CD8-positive, alpha-beta memory T cell (primary cell): ENCODE results near the gene AGAP1. TPM values are rescaled to one million over a fixed set of nuclear protein-coding genes. Genes with fewer than 3 reads are reported as not detected.

Source experiments
- CTCF ChIA-PET: fragments of 350-600 bp; sonication (Branson Sonifier 250); formaldehyde crosslinking; loops from one replicate; lab custom pipeline; 2021; ENCODE audit warnings: antibody characterized with exemption; lab: Charles Lee
- POLR2A ChIA-PET: fragments of 350-600 bp; sonication (Branson Sonifier 250); formaldehyde crosslinking; loops from one replicate; lab custom pipeline; 2021; ENCODE audit warnings: antibody characterized with exemption; lab: Charles Lee
- DNase-seq, 5 donors: peaks; one replicate each; pipeline versions ENCODE4 v3.0.0 to v3.0.0-alpha.2; 2020 to 2022; ENCODE audit warnings: mixed read lengths in 1 of 5
- H3K27ac ChIP-seq: one replicate; pipeline ENCODE4 v1.7.0; 2013; ENCODE audit warnings: low read depth, mild to moderate bottlenecking, low read length, moderate library complexity
- H3K27me3 ChIP-seq: 2 replicates; pipeline ENCODE4 v1.7.0; 2013; ENCODE audit warnings: low read length, mild to moderate bottlenecking; ENCODE audit not compliant: insufficient read depth, poor library complexity, severe bottlenecking
- H3K36me3 ChIP-seq: 2 replicates; pipeline ENCODE4 v1.7.0; 2013; ENCODE audit warnings: mild to moderate bottlenecking, low read length, moderate library complexity; ENCODE audit not compliant: insufficient read depth
- H3K4me1 ChIP-seq: 2 replicates; pipeline ENCODE4 v1.7.0; 2013; ENCODE audit warnings: mild to moderate bottlenecking, low read length, moderate library complexity; ENCODE audit not compliant: insufficient read depth
- H3K4me3 ChIP-seq: 2 replicates; pipeline ENCODE4 v1.7.0; 2013; ENCODE audit warnings: mild to moderate bottlenecking, low read length
- H3K9me3 ChIP-seq: 2 replicates; pipeline ENCODE4 v1.7.0; 2013; ENCODE audit warnings: mild to moderate bottlenecking, low read length
- H3K27ac Mint-ChIP-seq, 8 donors: one replicate each; pipeline ENCODE4 v1.8.0; 2020 to 2021; ENCODE audit warnings: mixed read lengths in 8 of 8, mild to moderate bottlenecking in 6 of 8, inconsistent platforms in 3 of 8, moderate library complexity in 3 of 8
- H3K27me3 Mint-ChIP-seq, 2 donors: one replicate each; pipeline ENCODE4 v1.8.0; 2020 to 2021; ENCODE audit warnings: mixed read lengths in 2 of 2, mild to moderate bottlenecking in 1 of 2, moderate library complexity in 1 of 2
- H3K36me3 Mint-ChIP-seq, 3 donors: one replicate each; pipeline ENCODE4 v1.8.0; 2020 to 2021; ENCODE audit warnings: mixed read lengths in 3 of 3, inconsistent platforms in 1 of 3, mild to moderate bottlenecking in 1 of 3
- H3K4me1 Mint-ChIP-seq, 3 donors: one replicate each; pipeline ENCODE4 v1.8.0; 2020 to 2021; ENCODE audit warnings: mixed read lengths in 3 of 3, inconsistent platforms in 1 of 3, mild to moderate bottlenecking in 1 of 3
- H3K4me3 Mint-ChIP-seq, 7 donors: one replicate each; pipeline ENCODE4 v1.8.0; 2020 to 2021; ENCODE audit warnings: mixed read lengths in 7 of 7, mild to moderate bottlenecking in 6 of 7, moderate library complexity in 4 of 7, inconsistent platforms in 2 of 7
- H3K9me3 Mint-ChIP-seq, 5 donors: one replicate each; pipeline ENCODE4 v1.8.0; 2020 to 2022; ENCODE audit warnings: mixed read lengths in 5 of 5, mild to moderate bottlenecking in 3 of 5, moderate library complexity in 2 of 5, inconsistent platforms in 1 of 5
- polyA plus RNA-seq: library from polyadenylated mRNA; unstranded; fragments of 300-500 nt; fragmentation: Illumina TruSeq; gene quantifications from one replicate; pipeline ENCODE4 v1.2.3, GENCODE V29; 2021
- total RNA-seq, 2 experiments: library from RNA; stranded (reverse); gene quantifications; one replicate each; pipeline ENCODE4 v1.2.3, GENCODE V29; 2021

The AGAP1 gene
- total and polyA plus RNA-seq, 3 experiments from 2014 or later, result 1.2 to 3.3 (median 2.7) TPM

DNA sequence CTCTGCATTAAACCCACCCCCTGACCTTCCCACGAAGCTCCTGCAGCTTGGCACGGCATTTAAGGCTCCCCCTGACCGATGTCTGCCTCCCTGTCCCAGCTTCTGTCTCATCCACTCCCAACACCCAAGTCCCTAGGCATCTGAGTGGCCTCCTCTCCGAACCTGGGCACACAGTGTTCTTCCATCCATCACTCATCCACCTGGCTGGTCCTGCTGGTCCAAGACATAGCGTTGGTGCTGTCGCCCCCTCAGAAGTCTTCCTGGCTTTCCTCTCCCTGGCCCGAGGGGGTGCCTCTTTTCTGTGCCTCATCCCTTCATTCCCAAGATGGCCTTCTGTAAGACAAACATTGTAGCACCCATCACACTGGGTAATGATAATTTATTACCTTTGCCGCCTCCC, 350.7 kb downstream of the AGAP1 start:
- ChIA-PET CTCF (no interaction called here), POLR2A (no interaction called here)
- no peaks in the 10 kb centered on the region for H3K36me3 ChIP-seq
- no peak overlapping the region for H3K27ac Mint-ChIP-seq
- no peak overlapping the region for H3K4me3 Mint-ChIP-seq
- no peaks in the 10 kb centered on the region for H3K9me3 ChIP-seq
- DNase-seq, result no peak
- no peaks in the 10 kb centered on the region for H3K9me3 Mint-ChIP-seq
- H3K36me3 Mint-ChIP-seq, result no peaks in the 10 kb centered on the region
- H3K4me3 ChIP-seq, result no peak overlapping the region
- H3K4me1 ChIP-seq, result no peaks in the 10 kb centered on the region
- no peaks in the 10 kb centered on the region for H3K27me3 ChIP-seq
- H3K27ac ChIP-seq, result no peak overlapping the region
- H3K27me3 Mint-ChIP-seq, result peaks cover 3 to 4% of the 10 kb centered on the region in 2 donors
- H3K4me1 Mint-ChIP-seq, result no peaks in the 10 kb centered on the region

DNA sequence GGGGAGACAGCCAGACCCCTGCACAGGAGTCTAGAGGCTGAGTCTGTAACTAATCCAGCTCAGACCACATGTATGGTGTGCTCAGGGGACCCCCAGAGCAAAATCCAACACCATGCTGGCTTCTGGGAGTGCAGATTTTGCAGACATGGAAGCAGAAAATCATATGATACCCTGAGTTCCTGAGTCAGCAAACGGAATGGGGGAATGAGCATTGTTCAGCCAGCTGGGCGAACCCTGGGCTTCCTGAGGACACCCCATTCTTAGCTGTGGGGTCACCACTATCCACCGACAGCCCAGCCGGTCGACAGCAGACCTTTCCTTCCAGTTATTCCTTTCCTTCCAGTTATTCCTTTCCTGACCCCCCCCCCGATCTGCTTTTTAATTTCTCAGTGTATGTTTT, 351.4 kb downstream of the AGAP1 start:
- no peak for DNase-seq
- H3K27ac ChIP-seq, result no peak overlapping the region
- H3K4me1 ChIP-seq, result no peaks in the 10 kb centered on the region
- no peak overlapping the region for H3K4me3 ChIP-seq
- no peaks in the 10 kb centered on the region for H3K9me3 ChIP-seq
- Mint-ChIP-seq H3K4me1 (no peaks in the 10 kb centered on the region), H3K27me3 (peaks cover 3 to 4% of the 10 kb centered on the region in 2 donors), H3K36me3 (no peaks in the 10 kb centered on the region), H3K27ac (no peak overlapping the region), H3K9me3 (no peaks in the 10 kb centered on the region), H3K4me3 (no peak overlapping the region)
- no peaks in the 10 kb centered on the region for H3K27me3 ChIP-seq
- ChIA-PET POLR2A (no interaction called here), CTCF (no interaction called here)
- no peaks in the 10 kb centered on the region for H3K36me3 ChIP-seq

DNA sequence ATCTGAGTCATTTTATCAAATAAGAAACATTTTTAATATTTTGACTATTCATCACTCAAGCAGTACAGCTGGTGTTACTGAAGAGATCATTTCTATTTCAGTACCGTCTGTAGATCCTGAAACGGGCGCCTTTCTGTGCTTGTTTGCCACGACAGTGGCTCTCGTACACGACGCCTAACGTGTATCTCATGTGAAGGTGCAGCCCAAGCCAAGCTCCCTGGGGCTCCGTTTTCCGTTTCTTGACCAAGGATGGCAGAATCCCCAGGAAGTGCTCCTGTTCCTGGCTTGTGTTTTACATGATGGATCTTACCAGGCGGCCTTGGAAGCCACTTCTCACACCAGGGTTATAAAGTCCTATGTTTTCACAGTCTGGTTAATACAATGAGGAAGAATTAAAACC, 353.7 kb downstream of the AGAP1 start:
- ChIA-PET POLR2A (no interaction called here), CTCF (no interaction called here)
- H3K36me3 ChIP-seq, result no peaks in the 10 kb centered on the region
- Mint-ChIP-seq H3K27me3 (peaks cover 3 to 4% of the 10 kb centered on the region in 2 donors), H3K27ac (no peak overlapping the region), H3K36me3 (no peaks in the 10 kb centered on the region), H3K9me3 (no peaks in the 10 kb centered on the region), H3K4me1 (no peaks in the 10 kb centered on the region), H3K4me3 (no peak overlapping the region)
- H3K27ac ChIP-seq, result no peak overlapping the region
- no peak overlapping the region for H3K4me3 ChIP-seq
- H3K27me3 ChIP-seq, result no peaks in the 10 kb centered on the region
- no peaks in the 10 kb centered on the region for H3K9me3 ChIP-seq
- no peak for DNase-seq
- no peaks in the 10 kb centered on the region for H3K4me1 ChIP-seq

DNA sequence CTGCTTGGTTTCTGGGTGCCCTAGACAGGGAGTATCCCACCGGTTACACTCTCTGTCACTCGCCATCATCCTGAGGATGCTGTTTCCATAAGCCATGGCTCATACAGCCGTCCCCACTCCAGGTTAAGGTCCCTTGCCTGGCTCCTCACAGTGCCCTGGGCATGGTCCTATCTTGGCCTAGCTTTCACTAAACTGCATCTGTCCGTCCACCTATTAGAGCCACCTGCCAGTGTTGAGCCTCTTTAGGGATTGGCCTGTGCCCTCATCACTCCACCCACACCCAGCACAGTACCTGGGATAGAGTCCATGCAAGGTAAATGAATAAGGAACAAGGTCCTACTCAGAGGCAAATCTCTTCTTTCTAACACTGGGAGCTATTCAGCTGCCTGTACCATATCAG, 354.2 kb downstream of the AGAP1 start:
- H3K27me3 ChIP-seq, result no peaks in the 10 kb centered on the region
- no peak for DNase-seq
- no peaks in the 10 kb centered on the region for H3K36me3 ChIP-seq
- Mint-ChIP-seq H3K4me1 (no peaks in the 10 kb centered on the region), H3K27ac (no peak overlapping the region), H3K4me3 (no peak overlapping the region), H3K27me3 (peaks cover 4 to 5% of the 10 kb centered on the region in 2 donors), H3K9me3 (no peaks in the 10 kb centered on the region), H3K36me3 (no peaks in the 10 kb centered on the region)
- CTCF ChIA-PET, result no interaction called here
- H3K4me3 ChIP-seq, result no peak overlapping the region
- H3K9me3 ChIP-seq, result no peaks in the 10 kb centered on the region
- H3K4me1 ChIP-seq, result no peaks in the 10 kb centered on the region
- no peak overlapping the region for H3K27ac ChIP-seq
- POLR2A ChIA-PET, result no interaction called here

DNA sequence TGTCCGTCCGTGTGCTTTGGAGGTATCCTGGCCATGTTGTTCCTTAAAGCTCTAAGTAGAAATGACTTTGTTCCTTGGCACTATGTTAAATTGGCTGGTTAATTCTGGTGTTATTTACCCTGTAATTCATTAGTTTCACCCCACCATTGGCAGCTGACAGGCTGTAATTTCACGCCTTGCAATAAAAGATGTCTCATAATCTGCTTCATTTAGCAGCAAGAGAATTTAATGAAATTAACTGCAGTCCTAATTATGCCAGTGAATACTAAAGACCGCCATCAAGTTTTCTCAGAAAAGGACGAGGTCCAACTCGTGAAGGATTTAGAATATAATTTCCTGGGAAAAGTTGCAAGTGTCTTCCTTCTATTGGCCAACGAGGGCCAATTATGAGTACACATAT, 355.1 kb downstream of the AGAP1 start:
- H3K9me3 Mint-ChIP-seq, result no peaks in the 10 kb centered on the region
- H3K4me3 Mint-ChIP-seq, result no peak overlapping the region
- CTCF ChIA-PET, result interaction anchor here (1.3 kb wide), 1 partner anchor 14 kb away, joined by 3 read pairs; no protein-coding TSS in a partner anchor
- no peaks in the 10 kb centered on the region for H3K36me3 Mint-ChIP-seq
- H3K4me1 Mint-ChIP-seq, result no peaks in the 10 kb centered on the region
- DNase-seq, result no peak
- H3K27me3 ChIP-seq, result no peaks in the 10 kb centered on the region
- H3K4me3 ChIP-seq, result no peak overlapping the region
- POLR2A ChIA-PET, result no interaction called here
- H3K9me3 ChIP-seq, result no peaks in the 10 kb centered on the region
- H3K27ac Mint-ChIP-seq, result no peak overlapping the region
- no peaks in the 10 kb centered on the region for H3K36me3 ChIP-seq
- H3K27me3 Mint-ChIP-seq, result peaks cover 4 to 5% of the 10 kb centered on the region in 2 donors
- no peaks in the 10 kb centered on the region for H3K4me1 ChIP-seq
- no peak overlapping the region for H3K27ac ChIP-seq

DNA sequence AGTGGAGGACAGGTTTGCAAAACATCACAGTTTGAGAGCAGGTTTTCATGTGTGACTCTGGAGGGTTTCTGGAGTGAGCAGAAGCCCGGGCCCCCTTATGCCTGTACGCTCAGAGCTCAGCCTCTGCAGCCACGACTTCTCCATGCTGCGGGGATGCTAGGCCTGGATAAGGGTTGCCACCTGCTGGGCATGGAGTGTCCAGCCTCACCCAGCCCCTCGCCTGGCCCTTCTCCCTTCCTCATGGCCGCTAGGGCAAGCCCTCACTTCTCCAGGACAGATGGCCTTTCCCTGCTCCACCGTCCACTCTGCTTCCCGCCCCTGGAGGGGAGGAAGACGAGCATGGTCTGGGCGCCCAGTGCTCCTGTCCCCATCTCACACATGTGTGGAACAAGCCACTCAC, 355.6 kb downstream of the AGAP1 start:
- H3K27ac Mint-ChIP-seq, result peak overlapping the region in 1 of 8 donors; percentile 8
- H3K27me3 ChIP-seq, result no peaks in the 10 kb centered on the region
- no peaks in the 10 kb centered on the region for H3K4me1 ChIP-seq
- no peak overlapping the region for H3K27ac ChIP-seq
- no peaks in the 10 kb centered on the region for H3K9me3 ChIP-seq
- ChIA-PET POLR2A (no interaction called here), CTCF (interaction anchor here (1.3 kb wide), 1 partner anchor 14 kb away, joined by 3 read pairs; no protein-coding TSS in a partner anchor)
- no peak overlapping the region for H3K4me3 Mint-ChIP-seq
- no peaks in the 10 kb centered on the region for H3K9me3 Mint-ChIP-seq
- peaks cover 4% of the 10 kb centered on the region in 2 donors for H3K27me3 Mint-ChIP-seq
- no peaks in the 10 kb centered on the region for H3K4me1 Mint-ChIP-seq
- no peak for DNase-seq
- H3K4me3 ChIP-seq, result no peak overlapping the region
- no peaks in the 10 kb centered on the region for H3K36me3 Mint-ChIP-seq
- H3K36me3 ChIP-seq, result no peaks in the 10 kb centered on the region

DNA sequence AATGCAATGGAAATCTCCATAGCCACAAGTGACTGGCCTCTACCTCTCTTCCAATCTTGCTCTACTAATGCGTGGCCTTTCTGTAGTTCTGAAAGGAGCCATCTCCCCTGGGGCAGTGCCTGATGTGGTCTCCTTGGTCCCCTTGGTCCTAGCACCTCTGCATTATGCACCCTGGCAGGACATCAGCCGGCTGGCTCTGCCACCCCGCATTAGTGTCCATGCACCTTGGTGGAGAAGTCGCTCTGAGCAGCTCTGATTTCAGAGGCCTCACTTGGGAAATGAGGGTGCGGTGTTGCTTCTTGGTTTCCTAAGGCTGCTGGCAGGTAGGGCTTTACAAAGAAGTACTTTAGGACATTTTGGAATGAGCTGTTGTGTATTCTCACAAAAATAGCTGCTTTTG, 356.4 kb downstream of the AGAP1 start:
- no peak overlapping the region for H3K27ac Mint-ChIP-seq
- H3K27me3 ChIP-seq, result no peaks in the 10 kb centered on the region
- ChIA-PET CTCF (no interaction called here), POLR2A (no interaction called here)
- H3K9me3 Mint-ChIP-seq, result no peaks in the 10 kb centered on the region
- DNase-seq, result no peak
- H3K4me3 Mint-ChIP-seq, result no peak overlapping the region
- peaks cover 2 to 4% of the 10 kb centered on the region in 2 donors for H3K27me3 Mint-ChIP-seq
- no peaks in the 10 kb centered on the region for H3K36me3 Mint-ChIP-seq
- H3K36me3 ChIP-seq, result no peaks in the 10 kb centered on the region
- H3K9me3 ChIP-seq, result no peaks in the 10 kb centered on the region
- H3K4me1 ChIP-seq, result no peaks in the 10 kb centered on the region
- no peak overlapping the region for H3K4me3 ChIP-seq
- no peak overlapping the region for H3K27ac ChIP-seq
- H3K4me1 Mint-ChIP-seq, result no peaks in the 10 kb centered on the region

DNA sequence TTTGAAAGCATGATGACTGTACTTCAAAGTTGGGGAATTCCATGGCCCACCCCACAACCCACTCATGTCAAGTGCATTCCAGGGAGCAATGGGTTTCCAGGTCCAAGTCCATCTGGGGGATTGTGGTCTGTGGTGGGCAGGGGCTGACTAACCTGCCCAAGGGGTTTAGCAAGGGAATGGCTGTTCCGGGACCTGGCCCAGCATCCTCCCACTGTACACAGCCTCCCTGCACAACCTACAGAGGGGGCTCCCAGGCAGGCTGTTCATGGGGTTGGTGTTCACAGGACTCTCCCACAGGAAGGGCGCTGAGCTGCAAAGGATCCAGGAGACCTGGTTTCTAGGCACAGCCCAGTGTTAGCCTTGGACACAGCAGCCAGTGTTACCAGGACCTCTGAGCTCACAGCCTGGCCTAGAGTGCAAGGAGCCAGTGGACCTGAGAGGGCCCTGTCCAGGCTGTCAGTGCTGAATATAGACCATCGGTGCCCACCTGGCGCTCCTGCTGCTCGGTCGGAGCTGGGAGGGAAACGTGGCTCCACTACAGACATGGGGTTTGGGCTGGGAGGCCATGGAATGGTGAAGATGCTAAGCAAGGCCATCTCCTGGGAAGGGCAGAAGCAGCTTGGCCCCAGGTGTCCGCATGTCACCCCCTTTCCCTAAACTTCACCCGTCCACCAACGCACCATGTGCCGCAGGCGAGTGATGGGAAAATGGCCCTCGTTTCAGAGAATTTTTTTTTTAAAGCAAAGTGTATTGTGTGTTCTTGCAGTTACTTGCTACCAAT, 357.1 kb downstream of the AGAP1 start:
- Histone ChIP-seq H3K9me3 (no peaks in the 10 kb centered on the region), H3K4me1 (no peaks in the 10 kb centered on the region), H3K36me3 (no peaks in the 10 kb centered on the region), H3K4me3 (no peak overlapping the region), H3K27me3 (no peaks in the 10 kb centered on the region), H3K27ac (no peak overlapping the region)
- ChIA-PET POLR2A (no interaction called here), CTCF (no interaction called here)
- H3K4me1 Mint-ChIP-seq, result no peaks in the 10 kb centered on the region
- H3K27me3 Mint-ChIP-seq, result peaks cover 2 to 4% of the 10 kb centered on the region in 2 donors
- DNase-seq, result no peak
- H3K27ac Mint-ChIP-seq, result no peak overlapping the region
- H3K36me3 Mint-ChIP-seq, result no peaks in the 10 kb centered on the region
- H3K4me3 Mint-ChIP-seq, result no peak overlapping the region
- H3K9me3 Mint-ChIP-seq, result no peaks in the 10 kb centered on the region
